Prostate gland (tissue), 2 donors: ENCODE measurements around the gene CMKLR1. TPM values are rescaled to one million over a fixed set of nuclear protein-coding genes. Genes with fewer than 3 reads are reported as not detected.

Experiments
- DNase-seq: peaks from one replicate; pipeline ENCODE4 v3.0.0-alpha.2; 2019; ENCODE audit warnings: low spot score
- H3K27ac ChIP-seq, 2 donors: fragments of 200-600 bp; sonication (generic); 2 replicates each; pipeline ENCODE4 v1.5.1; 2017 to 2019
- H3K27me3 ChIP-seq: fragments of 200-600 bp; sonication (generic); replicated peaks from 2 replicates; pipeline ENCODE4 v1.5.1; 2019; ENCODE audit not compliant: insufficient read depth
- H3K36me3 ChIP-seq, 2 donors: fragments of 200-600 bp; sonication (generic); 1 replicate in 1 of 2; 2 replicates in 1 of 2; pipeline versions ENCODE4 v1.5.1 to v1.8.1; 2017 to 2019
- H3K4me1 ChIP-seq: fragments of 200-600 bp; sonication (generic); replicated peaks from 2 replicates; pipeline ENCODE4 v1.5.1; 2019
- H3K4me3 ChIP-seq, 2 donors: fragments of 200-600 bp; sonication (generic); 2 replicates each; pipeline ENCODE4 v1.5.1; 2017 to 2019
- H3K9me3 ChIP-seq: fragments of 200-600 bp; sonication (generic); 2 replicates; pipeline ENCODE4 v1.5.1; 2017
- POLR2A ChIP-seq: fragments of 450-650 bp; IDR thresholded peaks from one replicate; pipeline ENCODE4 v1.6.1; 2016; ENCODE audit warnings: antibody characterized with exemption, mild to moderate bottlenecking
- POLR2AphosphoS5 ChIP-seq: sonication (generic); formaldehyde crosslinking; IDR thresholded peaks from one replicate; pipeline ENCODE4 v1.6.1; 2017; ENCODE audit warnings: antibody characterized with exemption
- WGBS: methylation state at CpG from one replicate; pipeline ENCODE4 v1.1.5; 2018; 5-methylcytosine and 5-hydroxymethylcytosine counted together
- intact Hi-C: fragments of 100-400 bp; cut with DNase I; formaldehyde crosslinking; loops from one replicate; pipeline ENCODE4 v1.14.2; 2022
- total RNA-seq, 2 donors: library from RNA; depleted of rRNA; stranded (reverse); fragments of >200 nt; gene quantifications; one replicate each; pipeline ENCODE4 v1.1.0, GENCODE V29; 2016
- TF ChIP-seq, protein P1 (sequence below), 4 experiments: fragments of 200-600 bp in 2 of 4; fragments of 450-650 bp in 2 of 4; sonication (generic) in 2 of 4; IDR thresholded peaks; 1 replicate in 3 of 4; 2 replicates in 1 of 4; pipeline ENCODE4 v1.5.1; 2016 to 2019; ENCODE audit warnings: antibody characterized with exemption in 4 of 4, mild to moderate bottlenecking in 2 of 4, moderate library complexity in 2 of 4

CMKLR1 gene
- total RNA-seq, 2 donors from 2014 or later = 3.3 to 9.1 TPM

DNA sequence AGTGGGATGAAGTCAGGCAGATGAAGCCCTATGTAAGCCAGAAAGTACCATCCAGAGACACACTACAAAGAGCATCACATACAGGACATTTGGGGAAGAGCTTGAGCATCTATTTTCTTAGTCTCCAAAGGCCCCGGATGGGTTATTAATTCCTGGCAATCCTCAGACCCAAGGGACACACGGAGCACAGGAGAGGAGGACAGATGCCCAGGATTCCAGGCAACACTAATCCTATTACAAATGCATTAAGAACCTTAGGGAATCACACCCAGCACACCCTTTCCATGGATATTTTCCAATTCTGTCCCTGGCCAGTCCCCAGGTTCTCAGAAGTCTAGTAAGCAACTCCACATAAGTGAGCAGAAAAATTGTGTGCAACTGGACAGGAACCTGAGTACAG lies 65.9 kb downstream of the CMKLR1 start:
- no peak overlapping the region for H3K4me3 ChIP-seq
- intact Hi-C loops = no loop called here
- TF ChIP-seq POLR2A = no peak
- TF ChIP-seq POLR2AphosphoS5 = no peak
- TF ChIP-seq, protein P1, sequence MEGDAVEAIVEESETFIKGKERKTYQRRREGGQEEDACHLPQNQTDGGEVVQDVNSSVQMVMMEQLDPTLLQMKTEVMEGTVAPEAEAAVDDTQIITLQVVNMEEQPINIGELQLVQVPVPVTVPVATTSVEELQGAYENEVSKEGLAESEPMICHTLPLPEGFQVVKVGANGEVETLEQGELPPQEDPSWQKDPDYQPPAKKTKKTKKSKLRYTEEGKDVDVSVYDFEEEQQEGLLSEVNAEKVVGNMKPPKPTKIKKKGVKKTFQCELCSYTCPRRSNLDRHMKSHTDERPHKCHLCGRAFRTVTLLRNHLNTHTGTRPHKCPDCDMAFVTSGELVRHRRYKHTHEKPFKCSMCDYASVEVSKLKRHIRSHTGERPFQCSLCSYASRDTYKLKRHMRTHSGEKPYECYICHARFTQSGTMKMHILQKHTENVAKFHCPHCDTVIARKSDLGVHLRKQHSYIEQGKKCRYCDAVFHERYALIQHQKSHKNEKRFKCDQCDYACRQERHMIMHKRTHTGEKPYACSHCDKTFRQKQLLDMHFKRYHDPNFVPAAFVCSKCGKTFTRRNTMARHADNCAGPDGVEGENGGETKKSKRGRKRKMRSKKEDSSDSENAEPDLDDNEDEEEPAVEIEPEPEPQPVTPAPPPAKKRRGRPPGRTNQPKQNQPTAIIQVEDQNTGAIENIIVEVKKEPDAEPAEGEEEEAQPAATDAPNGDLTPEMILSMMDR (IDR thresholded peaks at IDR 0.05) = no peak
- H3K27ac ChIP-seq = no peak overlapping the region
- no peaks in the 10 kb centered on the region for H3K36me3 ChIP-seq
- no peaks in the 10 kb centered on the region for H3K27me3 ChIP-seq
- H3K4me1 ChIP-seq = no peaks in the 10 kb centered on the region
- WGBS = 61% methylated on average over 2 of the region's 2 CpGs
- DNase-seq = no peak
- H3K9me3 ChIP-seq = no peaks in the 10 kb centered on the region

DNA sequence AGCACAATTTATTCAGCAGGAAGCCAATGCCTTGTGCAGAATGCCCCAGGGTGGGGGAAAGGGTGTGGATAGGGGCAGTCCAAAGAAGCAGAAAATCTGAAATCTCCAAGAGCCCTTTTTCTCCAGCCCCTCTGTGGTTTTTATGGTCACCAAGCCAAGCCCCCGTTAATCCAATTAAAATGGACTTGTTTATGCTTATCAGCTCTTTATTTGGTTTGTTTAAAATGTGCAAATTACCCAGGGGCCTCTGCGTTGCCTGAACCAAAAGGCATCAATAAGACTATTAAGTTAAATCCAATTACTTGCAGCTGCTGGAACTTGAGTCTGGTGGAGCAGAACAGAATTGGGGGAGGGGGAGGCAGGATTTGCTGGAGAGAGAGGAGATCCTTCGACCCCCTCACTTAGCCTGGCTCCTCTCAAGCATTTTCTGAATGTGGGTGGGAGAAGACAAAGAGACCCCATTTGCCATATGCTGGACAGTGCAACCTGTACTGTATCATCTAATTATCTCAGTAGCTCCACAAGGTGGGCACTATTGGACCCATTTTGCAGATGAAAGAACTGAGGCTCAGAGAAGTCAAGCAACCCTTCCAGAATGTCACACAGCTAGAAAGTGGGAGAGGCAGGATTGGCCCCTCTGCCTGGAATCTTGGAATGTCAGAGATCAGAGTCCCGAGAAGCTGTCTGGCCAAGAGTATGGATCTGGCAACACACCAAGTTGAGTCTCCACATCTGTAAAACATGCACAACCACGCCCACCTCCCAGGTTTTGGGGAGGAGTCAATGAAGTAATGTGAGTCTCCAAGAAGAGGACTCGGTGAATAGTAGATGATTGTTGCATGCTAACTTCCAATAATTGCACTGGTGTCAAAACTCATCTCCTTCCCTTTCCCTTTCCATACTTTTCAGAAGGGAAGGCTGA lies 66.9 kb downstream of the CMKLR1 start:
- H3K36me3 ChIP-seq = no peaks in the 10 kb centered on the region
- 44% methylated on average over 6 of the region's 6 CpGs for WGBS
- TF ChIP-seq, protein P1 (IDR thresholded peaks at IDR 0.05) = no peak
- no peak for TF ChIP-seq POLR2A
- no peak for TF ChIP-seq POLR2AphosphoS5
- intact Hi-C loops = no loop called here
- no peaks in the 10 kb centered on the region for H3K4me1 ChIP-seq
- no peaks in the 10 kb centered on the region for H3K9me3 ChIP-seq
- H3K27ac ChIP-seq = no peak overlapping the region
- no peak for DNase-seq
- no peaks in the 10 kb centered on the region for H3K27me3 ChIP-seq
- no peak overlapping the region for H3K4me3 ChIP-seq

DNA sequence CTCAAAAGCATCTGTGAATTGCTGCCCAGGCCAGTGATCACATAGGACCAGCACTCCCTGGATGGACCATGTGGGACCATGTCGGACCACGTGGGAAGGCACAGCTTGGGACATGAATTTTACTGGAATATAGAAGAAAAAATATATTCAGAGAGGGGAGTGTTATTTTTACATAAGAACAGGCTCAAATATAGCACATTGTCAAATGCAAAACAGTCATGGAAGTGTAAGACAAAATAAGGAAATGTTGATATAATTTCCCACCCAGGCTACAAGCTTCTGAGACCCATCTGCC lies 68.3 kb downstream of the CMKLR1 start:
- H3K4me3 ChIP-seq = no peak overlapping the region
- H3K27me3 ChIP-seq = no peaks in the 10 kb centered on the region
- DNase-seq = no peak
- TF ChIP-seq POLR2A (no peak), POLR2AphosphoS5 (no peak)
- TF ChIP-seq, protein P1 (IDR thresholded peaks at IDR 0.05) = no peak
- intact Hi-C loops = no loop called here
- H3K27ac ChIP-seq = no peak overlapping the region
- H3K36me3 ChIP-seq = no peaks in the 10 kb centered on the region
- 73% methylated on average over 2 of the region's 2 CpGs for WGBS
- H3K9me3 ChIP-seq = no peaks in the 10 kb centered on the region
- H3K4me1 ChIP-seq = no peaks in the 10 kb centered on the region

DNA sequence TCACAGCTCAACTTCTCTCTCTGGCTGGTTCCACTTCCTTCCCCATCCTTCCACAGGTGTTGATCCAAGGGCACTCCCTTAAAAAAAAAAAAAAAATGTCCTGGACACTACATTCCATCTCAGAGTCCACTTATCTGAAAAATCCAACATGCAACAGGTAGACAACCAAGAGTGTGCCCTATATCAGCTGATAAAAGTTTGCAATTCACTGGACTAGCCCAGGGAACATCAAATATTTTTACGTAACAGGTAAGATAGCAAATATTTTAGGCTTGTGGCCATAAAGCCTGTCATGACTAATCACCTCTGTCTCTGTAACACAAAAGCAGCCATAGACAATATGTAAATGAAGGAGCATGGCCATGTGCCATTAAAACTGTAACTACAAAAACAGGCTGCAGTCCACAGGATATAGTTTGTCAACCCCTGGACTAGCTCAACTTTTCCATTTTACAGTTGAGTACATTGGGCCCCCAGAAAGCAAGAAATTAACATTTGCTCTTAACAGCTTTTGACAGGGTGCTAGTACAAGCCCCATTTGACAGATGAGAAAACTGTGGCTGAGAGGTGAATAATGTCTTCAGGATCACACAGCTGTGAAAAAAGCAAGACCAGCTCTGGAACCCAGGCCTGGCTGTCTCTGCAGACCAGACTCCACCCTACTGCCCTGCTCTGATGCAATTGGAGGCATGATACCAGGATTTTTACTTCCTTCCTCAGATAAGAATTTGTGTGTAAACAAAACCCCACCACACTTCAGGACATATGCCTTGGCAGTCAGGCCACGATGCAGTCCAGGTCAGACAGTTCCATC lies 68.9 kb downstream of the CMKLR1 start:
- no peaks in the 10 kb centered on the region for H3K9me3 ChIP-seq
- no peak overlapping the region for H3K4me3 ChIP-seq
- WGBS = 55% methylated on average over 2 of the region's 2 CpGs
- no peaks in the 10 kb centered on the region for H3K36me3 ChIP-seq
- intact Hi-C loops = no loop called here
- no peaks in the 10 kb centered on the region for H3K4me1 ChIP-seq
- TF ChIP-seq, protein P1 (IDR thresholded peaks at IDR 0.05) = no peak
- TF ChIP-seq POLR2A = no peak
- DNase-seq = no peak
- no peaks in the 10 kb centered on the region for H3K27me3 ChIP-seq
- no peak overlapping the region for H3K27ac ChIP-seq
